WI38 (cell line): Measurements from ENCODE around the gene AMOTL1.
"Not testable (repeated sequence)": the region's sequence is repeated elsewhere in the genome, so short reads cannot be mapped to it uniquely, and the experiment has no call there.

Experiments used
- H3K4me3 ChIP-seq: 2 replicates; pipeline ENCODE4 v1.5.1; 2011; ENCODE audit warnings: low read depth, mild to moderate bottlenecking, control low read depth, low read length
- TF ChIP-seq, protein P1 (sequence below): IDR thresholded peaks from 2 replicates; pipeline ENCODE4 v1.5.1; 2012; ENCODE audit warnings: low read depth, mild to moderate bottlenecking, control low read depth, low read length

Gene AMOTL1

DNA sequence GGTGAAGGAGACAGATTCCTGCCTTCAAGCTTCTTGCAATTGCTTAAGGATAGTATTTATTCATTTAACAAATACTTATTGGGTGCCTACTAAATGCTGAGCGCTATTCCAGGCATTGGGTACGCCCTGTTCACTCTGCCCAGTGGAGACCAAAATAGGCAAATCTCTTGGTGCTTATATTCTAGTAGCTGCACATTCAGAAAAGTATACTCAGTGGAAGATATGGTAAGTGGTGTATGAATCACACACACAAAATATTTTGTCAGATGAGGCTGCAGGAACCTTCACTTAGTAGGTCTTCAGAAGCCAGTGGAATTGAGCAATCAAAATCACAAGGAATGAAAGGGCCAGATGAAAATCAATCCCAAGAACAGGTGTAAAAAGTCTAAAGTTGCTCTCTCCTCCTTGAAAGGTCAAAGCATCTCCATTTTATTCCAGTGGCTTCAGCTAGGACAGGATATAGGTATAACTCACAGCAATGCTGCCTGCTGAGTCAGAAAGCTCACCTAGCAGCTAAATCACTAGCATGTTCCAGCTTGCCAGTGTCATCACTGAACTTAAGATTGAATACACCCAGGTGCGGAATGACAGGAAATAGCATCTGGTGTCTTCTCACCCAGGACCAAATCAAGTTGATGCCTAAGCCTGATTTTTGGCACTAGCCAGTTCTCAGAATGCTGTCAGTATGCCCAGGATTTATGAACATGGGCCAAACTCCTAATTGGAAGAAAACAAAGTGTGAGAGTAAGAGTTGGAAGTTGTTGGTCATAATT, 83.9 kb downstream of the AMOTL1 start:
- H3K4me3 ChIP-seq: no peak overlapping the region

GRCh38 chr11:94853288-94853687, 85.1 kb downstream of the AMOTL1 start:
- not testable (repeated sequence) for H3K4me3 ChIP-seq

More for the DNA sequence above, 83.9 kb downstream of the AMOTL1 start:
- TF ChIP-seq, protein P1, sequence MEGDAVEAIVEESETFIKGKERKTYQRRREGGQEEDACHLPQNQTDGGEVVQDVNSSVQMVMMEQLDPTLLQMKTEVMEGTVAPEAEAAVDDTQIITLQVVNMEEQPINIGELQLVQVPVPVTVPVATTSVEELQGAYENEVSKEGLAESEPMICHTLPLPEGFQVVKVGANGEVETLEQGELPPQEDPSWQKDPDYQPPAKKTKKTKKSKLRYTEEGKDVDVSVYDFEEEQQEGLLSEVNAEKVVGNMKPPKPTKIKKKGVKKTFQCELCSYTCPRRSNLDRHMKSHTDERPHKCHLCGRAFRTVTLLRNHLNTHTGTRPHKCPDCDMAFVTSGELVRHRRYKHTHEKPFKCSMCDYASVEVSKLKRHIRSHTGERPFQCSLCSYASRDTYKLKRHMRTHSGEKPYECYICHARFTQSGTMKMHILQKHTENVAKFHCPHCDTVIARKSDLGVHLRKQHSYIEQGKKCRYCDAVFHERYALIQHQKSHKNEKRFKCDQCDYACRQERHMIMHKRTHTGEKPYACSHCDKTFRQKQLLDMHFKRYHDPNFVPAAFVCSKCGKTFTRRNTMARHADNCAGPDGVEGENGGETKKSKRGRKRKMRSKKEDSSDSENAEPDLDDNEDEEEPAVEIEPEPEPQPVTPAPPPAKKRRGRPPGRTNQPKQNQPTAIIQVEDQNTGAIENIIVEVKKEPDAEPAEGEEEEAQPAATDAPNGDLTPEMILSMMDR: no peak

DNA sequence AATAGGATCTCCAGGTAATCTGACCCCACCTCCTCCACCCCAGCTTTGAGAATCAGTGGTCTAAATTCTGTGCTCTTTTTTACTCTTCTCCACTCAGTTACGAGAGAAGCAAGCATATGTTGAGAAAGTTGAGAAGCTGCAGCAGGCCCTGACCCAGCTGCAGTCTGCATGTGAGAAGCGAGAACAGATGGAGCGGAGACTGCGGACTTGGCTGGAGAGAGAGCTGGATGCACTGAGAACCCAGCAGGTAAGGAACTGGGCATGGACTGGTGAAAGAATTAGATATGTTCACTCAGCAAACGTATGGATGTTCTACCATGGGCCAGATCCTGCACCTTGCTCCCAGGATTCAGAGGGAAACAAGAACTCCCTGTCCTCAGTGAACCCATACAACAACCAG, 85.7 kb downstream of the AMOTL1 start:
- H3K4me3 ChIP-seq: no peak overlapping the region
- TF ChIP-seq, protein P1: no peak

DNA sequence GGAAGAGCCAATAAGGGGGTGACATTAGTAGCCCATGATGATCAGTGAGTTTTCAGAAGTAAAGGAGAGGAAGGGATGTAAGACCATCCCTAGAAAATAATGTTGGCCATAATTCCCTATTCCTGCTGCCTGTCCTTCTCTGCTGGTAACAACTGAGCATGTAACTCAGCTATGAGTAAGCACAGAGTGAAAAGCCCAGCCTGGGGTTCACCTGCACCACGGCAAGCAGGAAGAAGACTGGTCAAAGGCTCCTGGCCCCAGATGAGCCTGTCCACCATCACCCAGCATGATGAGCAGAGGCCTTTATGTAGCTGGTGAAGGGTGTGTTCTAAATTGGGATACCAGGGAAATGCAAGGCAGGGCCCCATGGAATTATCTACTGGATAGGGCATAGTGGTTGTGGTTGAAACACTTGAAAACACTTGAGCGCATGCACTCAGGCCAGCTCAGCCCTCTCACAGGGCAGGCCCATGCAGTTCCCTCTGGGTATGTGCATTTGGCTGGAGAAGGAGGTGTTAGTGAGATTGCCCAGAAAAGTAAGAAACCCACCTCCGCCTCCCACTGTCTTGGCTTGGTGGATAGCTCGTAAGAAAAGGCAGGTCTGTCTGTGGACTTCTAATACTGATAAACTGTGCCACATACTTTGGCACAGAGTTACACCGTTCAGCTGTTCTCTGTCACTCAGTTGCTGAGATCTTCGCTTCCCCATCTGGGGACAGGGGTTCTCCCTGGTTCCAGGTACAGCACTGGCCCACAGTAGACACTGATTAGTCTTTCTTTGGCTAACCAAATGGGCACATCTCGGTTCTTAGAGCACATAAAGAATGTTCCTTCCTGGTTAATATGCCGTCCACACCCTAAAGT, 86.8 kb downstream of the AMOTL1 start:
- TF ChIP-seq, protein P1: no peak
- no peak overlapping the region for H3K4me3 ChIP-seq

DNA sequence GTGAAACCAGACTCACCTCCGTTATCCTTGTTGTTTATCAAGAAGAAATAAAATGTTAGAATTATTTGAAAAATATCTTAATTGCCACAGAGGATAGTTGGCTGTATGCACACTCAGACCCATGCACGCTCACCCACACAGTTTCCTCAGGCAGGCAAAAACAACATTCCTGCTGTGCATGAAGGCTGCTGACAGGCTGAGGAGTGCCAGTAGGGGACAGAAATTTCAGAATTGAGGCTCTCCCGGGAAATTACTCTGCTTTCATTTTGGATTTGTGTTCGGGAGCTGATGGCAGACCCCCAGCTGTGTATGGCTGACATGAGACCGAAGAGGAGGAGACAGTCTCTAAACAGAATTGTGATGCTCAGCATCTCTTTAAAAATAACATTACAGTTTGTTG, 87.5 kb downstream of the AMOTL1 start:
- no peak overlapping the region for H3K4me3 ChIP-seq
- TF ChIP-seq, protein P1: no peak

- TF ChIP-seq, protein P1: no peak
- H3K4me3 ChIP-seq: no peak overlapping the region
Measured at GRCh38 chr11:94856443-94856842, 88.3 kb downstream of the AMOTL1 start.

DNA sequence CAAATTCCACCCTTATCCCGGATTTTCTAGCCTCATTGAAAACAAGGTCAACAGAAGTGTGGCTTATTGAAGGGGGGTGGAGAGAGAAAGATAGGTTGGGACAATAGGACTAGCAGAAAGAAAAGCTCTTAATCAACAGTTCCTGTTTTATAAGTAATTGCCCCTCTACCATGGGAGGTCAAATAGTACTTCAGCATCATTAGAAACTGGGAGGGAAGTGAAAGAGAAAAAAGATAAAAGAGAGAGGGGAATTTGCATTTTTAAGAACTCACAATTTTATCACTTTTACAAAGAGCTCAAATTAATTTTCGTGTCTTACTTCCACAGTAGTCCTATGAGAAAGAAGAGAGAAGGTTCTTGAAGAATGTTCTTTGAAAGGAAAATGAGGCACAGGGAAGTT, 89.2 kb downstream of the AMOTL1 start:
- TF ChIP-seq, protein P1: no peak
- no peak overlapping the region for H3K4me3 ChIP-seq
